ENCODE data around the gene LMF2. TPM values are rescaled to one million over a fixed set of nuclear protein-coding genes. Genes with fewer than 3 reads are reported as not detected.
A peak's percentile ranks its signal among the peaks of the same experiment; 100 is the strongest.
"Not testable (repeated sequence)": the region's sequence is repeated elsewhere in the genome, so short reads cannot be mapped to it uniquely, and the experiment has no call there.

Gene LMF2
- total RNA-seq, 1 experiment from 2014 or later = 28.7 TPM

GRCh38 chr22:50523806-50524675 is 16.5 kb upstream of the LMF2 start:
- DNase-seq (ENCODE audit: low spot score) = no peak

GRCh38 chr22:50523458-50523805 is 15.9 kb upstream of the LMF2 start:
- DNase-seq (ENCODE audit: low spot score) = no peak

GRCh38 chr22:50522806-50523438 is 15.4 kb upstream of the LMF2 start:
- no peak for DNase-seq (ENCODE audit: low spot score)

GRCh38 chr22:50522208-50522805 is 14.8 kb upstream of the LMF2 start:
- no peak for DNase-seq (ENCODE audit: low spot score)

GRCh38 chr22:50521710-50522109 is 14.2 kb upstream of the LMF2 start:
- DNase-seq (ENCODE audit: low spot score) = no peak

GRCh38 chr22:50520826-50521453 is 13.4 kb upstream of the LMF2 start:
- no peak for DNase-seq (ENCODE audit: low spot score)

GRCh38 chr22:50520184-50520583 is 12.7 kb upstream of the LMF2 start:
- not testable (repeated sequence) for DNase-seq (ENCODE audit: low spot score)

- no peak for DNase-seq (ENCODE audit: low spot score)
Observed at GRCh38 chr22:50519151-50519550, 11.6 kb upstream of the LMF2 start.

GRCh38 chr22:50518606-50519005 is 11.1 kb upstream of the LMF2 start:
- DNase-seq (ENCODE audit: low spot score) = no peak

GRCh38 chr22:50517495-50518260 is 10.2 kb upstream of the LMF2 start:
- DNase-seq (ENCODE audit: low spot score) = no peak

- no peak for DNase-seq (ENCODE audit: low spot score)
Observed at GRCh38 chr22:50516891-50517290, 9.4 kb upstream of the LMF2 start.

GRCh38 chr22:50516068-50516467 is 8.6 kb upstream of the LMF2 start:
- no peak for DNase-seq (ENCODE audit: low spot score)

GRCh38 chr22:50513175-50513574 is 5.7 kb upstream of the LMF2 start:
- no peak for DNase-seq (ENCODE audit: low spot score)

GRCh38 chr22:50508897-50509296 is 1.4 kb upstream of the LMF2 start:
- no peak for DNase-seq (ENCODE audit: low spot score)

- DNase-seq (ENCODE audit: low spot score) = peak; percentile 74
Observed at GRCh38 chr22:50507991-50508884, 736 bp upstream of the LMF2 start, which contains the start of gene NCAPH2. Gene NCAPH2 (plus strand): TSS chr22:50508224. CDS start chr22:50508338, 114 bp downstream.

- DNase-seq (ENCODE audit: low spot score) = no peak
Observed at GRCh38 chr22:50506611-50507420, 686 bp downstream of the LMF2 start.

GRCh38 chr22:50505776-50506610 is 1.5 kb downstream of the LMF2 start:
- no peak for DNase-seq (ENCODE audit: low spot score)

- no peak for DNase-seq (ENCODE audit: low spot score)
Observed at GRCh38 chr22:50505276-50505775, 2.2 kb downstream of the LMF2 start.
